Effector memory CD8-positive, alpha-beta T cell (primary cell): ENCODE results near the gene GUCA1A.

Source experiments
- ATAC-seq: fragments of 150-1000 bp; cut with Tn5 transposase; replicated peaks from 2 replicates; pipeline ENCODE4 v1.10.0; 2021; ENCODE audit warnings: mild to moderate bottlenecking, moderate library complexity
- DNase-seq, 3 experiments: peaks; one replicate each; pipeline ENCODE4 v3.0.0; 2021
- H3K27ac Mint-ChIP-seq, 2 donors: one replicate each; pipeline ENCODE4 v1.8.0; 2022; ENCODE audit warnings: mild to moderate bottlenecking in 2 of 2, mixed read lengths in 2 of 2, moderate library complexity in 2 of 2
- H3K27me3 Mint-ChIP-seq, 2 donors: one replicate each; pipeline ENCODE4 v1.8.0; 2022; ENCODE audit warnings: mixed read lengths in 2 of 2
- H3K36me3 Mint-ChIP-seq: one replicate; pipeline ENCODE4 v1.8.0; 2022; ENCODE audit warnings: mild to moderate bottlenecking, moderate library complexity, mixed read lengths; ENCODE audit not compliant: insufficient read depth
- H3K4me1 Mint-ChIP-seq, 2 donors: one replicate each; pipeline ENCODE4 v1.8.0; 2022; ENCODE audit warnings: low read depth in 2 of 2, mixed read lengths in 2 of 2
- H3K4me3 Mint-ChIP-seq, 2 donors: one replicate each; pipeline ENCODE4 v1.8.0; 2022; ENCODE audit warnings: mild to moderate bottlenecking in 2 of 2, mixed read lengths in 2 of 2, moderate library complexity in 2 of 2
- H3K9me3 Mint-ChIP-seq, 2 donors: one replicate each; pipeline ENCODE4 v1.8.0; 2022; ENCODE audit warnings: mixed read lengths in 2 of 2
- total RNA-seq, 9 experiments: gene quantifications; one replicate each; lab custom pipeline; 2026; lab: John Stamatoyannopoulos, UW

The GUCA1A gene
- total RNA-seq = 0 reads per million in 9 experiments

- H3K36me3 Mint-ChIP-seq = peaks cover 6% of the 10 kb centered on the region
- H3K9me3 Mint-ChIP-seq = no peaks in the 10 kb centered on the region
- DNase-seq = no peak
- ATAC-seq = no peak
- no peaks in the 10 kb centered on the region for H3K4me1 Mint-ChIP-seq
- H3K27ac Mint-ChIP-seq = no peak within 1 kb of the TSS
- H3K27me3 Mint-ChIP-seq = peaks cover 5 to 20% of the 10 kb centered on the region in 2 donors
- no peak within 1 kb of the TSS for H3K4me3 Mint-ChIP-seq
Measured at GRCh38 chr6:42173101-42173500, at the start of gene GUCA1A. GUCA1A (plus strand) TSS chr6:42173364; CDS start chr6:42173614, 250 bp downstream.

- Mint-ChIP-seq H3K27me3 (no peaks in the 10 kb centered on the region), H3K4me3 (no peak overlapping the region), H3K9me3 (no peaks in the 10 kb centered on the region), H3K27ac (peak overlapping the region in 1 of 2 donors; percentile 9), H3K36me3 (no peaks in the 10 kb centered on the region), H3K4me1 (no peaks in the 10 kb centered on the region)
- no peak for DNase-seq
- no peak for ATAC-seq
Measured at GRCh38 chr6:42123379-42124103, 49.6 kb upstream of the GUCA1A start.

- Mint-ChIP-seq H3K4me3 (no peak overlapping the region), H3K27ac (no peak overlapping the region), H3K9me3 (no peaks in the 10 kb centered on the region), H3K4me1 (no peaks in the 10 kb centered on the region), H3K27me3 (no peaks in the 10 kb centered on the region), H3K36me3 (no peaks in the 10 kb centered on the region)
- DNase-seq (no peak), ATAC-seq (no peak)
Measured at GRCh38 chr6:42124223-42124836, 48.8 kb upstream of the GUCA1A start.

DNA sequence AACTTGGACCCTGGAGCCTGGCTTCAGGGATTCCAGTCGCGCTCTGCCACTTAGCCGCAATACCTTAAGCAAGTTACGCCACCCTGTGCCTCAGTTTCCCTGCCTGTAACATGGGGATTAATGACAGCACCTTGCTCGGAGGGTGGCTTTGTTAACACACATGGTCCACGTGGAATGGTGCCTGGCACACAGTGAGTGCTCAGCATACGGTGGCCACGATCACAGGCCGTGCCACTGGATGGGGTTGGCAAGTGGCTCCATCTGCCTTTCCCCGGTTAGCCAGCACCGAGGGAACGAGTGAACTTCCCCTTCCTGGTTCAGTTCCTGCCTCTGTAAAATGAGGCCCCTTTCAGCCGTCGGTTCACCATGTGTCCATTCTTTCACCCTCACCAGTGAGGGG lies 47.9 kb upstream of the GUCA1A start:
- DNase-seq = no peak
- Mint-ChIP-seq H3K36me3 (no peaks in the 10 kb centered on the region), H3K9me3 (no peaks in the 10 kb centered on the region), H3K27ac (no peak overlapping the region), H3K4me1 (no peaks in the 10 kb centered on the region), H3K27me3 (peaks cover 3% of the 10 kb centered on the region in 2 donors), H3K4me3 (no peak overlapping the region)
- ATAC-seq = no peak

GRCh38 chr6:42125663-42126062 lies 47.5 kb upstream of the GUCA1A start:
- H3K27me3 Mint-ChIP-seq = peaks cover 5 to 8% of the 10 kb centered on the region in 2 donors
- no peaks in the 10 kb centered on the region for H3K9me3 Mint-ChIP-seq
- no peak overlapping the region for H3K27ac Mint-ChIP-seq
- no peaks in the 10 kb centered on the region for H3K4me1 Mint-ChIP-seq
- DNase-seq (no peak), ATAC-seq (no peak)
- H3K4me3 Mint-ChIP-seq = no peak overlapping the region
- no peaks in the 10 kb centered on the region for H3K36me3 Mint-ChIP-seq

DNA sequence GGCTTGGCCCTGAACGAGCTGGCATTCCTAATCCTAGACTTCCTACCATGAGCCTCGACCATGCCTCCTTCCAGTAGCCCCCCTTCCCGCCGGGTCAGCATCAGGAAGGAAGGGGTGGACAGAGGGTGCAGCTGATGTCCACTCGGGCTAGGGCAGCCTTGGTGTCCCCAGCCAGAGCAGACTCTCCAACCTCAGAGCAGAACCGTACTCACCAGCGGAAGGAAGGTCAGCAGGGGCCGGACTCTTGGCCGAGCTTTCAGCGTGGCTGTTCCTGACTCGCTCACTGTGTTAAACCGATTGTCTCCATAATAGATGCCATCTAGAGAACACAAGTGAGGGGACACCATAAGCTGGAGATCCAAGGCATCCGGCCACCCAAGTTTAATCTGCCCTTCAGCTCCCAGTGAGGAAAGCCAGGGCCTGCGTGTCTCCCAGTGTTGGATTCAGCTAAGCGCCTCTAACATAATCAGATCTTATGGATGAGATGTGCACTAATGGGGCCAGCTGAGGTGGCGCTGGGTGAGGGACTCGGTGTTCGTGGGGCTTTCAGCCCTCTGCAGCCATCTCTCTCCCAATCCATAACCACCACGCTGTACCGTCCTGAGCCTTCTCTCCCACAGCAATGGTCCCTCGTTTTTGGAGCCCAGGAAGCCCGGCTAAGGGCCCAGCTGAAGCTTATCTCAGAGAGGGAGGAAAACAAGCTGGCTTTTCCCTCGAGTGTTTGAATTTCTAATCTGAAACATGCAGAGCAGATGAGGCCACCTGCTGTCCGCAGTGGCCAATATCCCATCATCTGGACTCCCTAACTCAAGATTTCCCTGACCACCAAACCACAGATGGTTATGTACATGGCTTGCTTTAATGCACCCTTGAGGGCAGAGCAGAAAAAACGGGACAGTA lies 44.5 kb upstream of the GUCA1A start:
- Mint-ChIP-seq H3K4me1 (no peaks in the 10 kb centered on the region), H3K27me3 (peaks cover 5 to 18% of the 10 kb centered on the region in 2 donors), H3K27ac (peak overlapping the region in 1 of 2 donors; percentile 49), H3K4me3 (no peak overlapping the region), H3K9me3 (no peaks in the 10 kb centered on the region), H3K36me3 (no peaks in the 10 kb centered on the region)
- ATAC-seq = no peak
- DNase-seq = no peak

- DNase-seq (no peak), ATAC-seq (no peak)
- no peak overlapping the region for H3K27ac Mint-ChIP-seq
- H3K27me3 Mint-ChIP-seq = peaks cover 5 to 18% of the 10 kb centered on the region in 2 donors
- H3K36me3 Mint-ChIP-seq = no peaks in the 10 kb centered on the region
- no peaks in the 10 kb centered on the region for H3K9me3 Mint-ChIP-seq
- H3K4me3 Mint-ChIP-seq = no peak overlapping the region
- no peaks in the 10 kb centered on the region for H3K4me1 Mint-ChIP-seq
Measured at GRCh38 chr6:42129360-42129676, 43.8 kb upstream of the GUCA1A start.

DNA sequence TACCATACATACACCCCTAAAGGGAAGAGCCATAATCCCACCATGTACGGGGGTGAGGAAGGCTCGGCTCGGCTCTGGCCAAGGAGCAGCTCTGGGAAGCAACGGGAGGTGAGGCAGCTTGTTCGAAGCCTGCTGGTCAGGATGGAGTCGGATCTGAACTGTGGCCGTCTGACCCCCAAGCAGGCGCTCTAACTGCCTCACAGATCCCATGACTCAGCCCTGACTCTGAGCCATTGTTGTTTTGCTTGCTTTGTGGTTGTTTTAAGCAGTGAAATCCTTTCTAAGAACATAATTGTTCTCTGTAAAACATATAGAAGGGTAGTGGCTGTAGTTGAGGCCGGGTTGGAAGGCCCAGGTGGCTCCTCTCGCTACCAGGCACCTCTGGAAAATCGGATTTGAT lies 41.6 kb upstream of the GUCA1A start:
- no peaks in the 10 kb centered on the region for H3K9me3 Mint-ChIP-seq
- no peak overlapping the region for H3K4me3 Mint-ChIP-seq
- DNase-seq (no peak), ATAC-seq (no peak)
- no peak overlapping the region for H3K27ac Mint-ChIP-seq
- H3K36me3 Mint-ChIP-seq = no peaks in the 10 kb centered on the region
- H3K27me3 Mint-ChIP-seq = peaks cover 5 to 18% of the 10 kb centered on the region in 2 donors
- no peaks in the 10 kb centered on the region for H3K4me1 Mint-ChIP-seq

DNA sequence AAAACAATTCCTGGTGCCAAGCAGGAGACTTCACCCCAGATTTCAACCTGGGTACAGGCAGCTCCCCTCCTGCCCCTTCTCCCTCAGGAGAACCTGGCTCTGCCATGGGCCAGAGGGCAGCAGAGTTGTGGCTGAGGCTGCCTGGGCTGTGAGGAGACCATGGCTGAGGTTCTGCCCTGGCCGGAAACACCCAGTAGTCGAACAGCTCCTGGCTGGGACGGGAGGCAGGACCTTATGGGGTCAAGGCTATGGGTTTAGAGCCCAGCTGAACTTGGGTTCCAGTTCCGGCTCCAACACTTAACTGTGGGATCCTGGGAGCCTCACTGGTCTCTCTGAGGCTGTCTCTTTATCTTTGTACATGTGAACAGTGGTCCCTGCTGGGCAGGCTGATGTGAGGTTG lies 39.2 kb upstream of the GUCA1A start:
- Mint-ChIP-seq H3K9me3 (no peaks in the 10 kb centered on the region), H3K4me3 (no peak overlapping the region), H3K27me3 (peaks cover 5 to 18% of the 10 kb centered on the region in 2 donors), H3K4me1 (no peaks in the 10 kb centered on the region), H3K27ac (no peak overlapping the region), H3K36me3 (no peaks in the 10 kb centered on the region)
- ATAC-seq (no peak), DNase-seq (no peak)

GRCh38 chr6:42135161-42135560 lies 38.0 kb upstream of the GUCA1A start:
- no peaks in the 10 kb centered on the region for H3K4me1 Mint-ChIP-seq

DNA sequence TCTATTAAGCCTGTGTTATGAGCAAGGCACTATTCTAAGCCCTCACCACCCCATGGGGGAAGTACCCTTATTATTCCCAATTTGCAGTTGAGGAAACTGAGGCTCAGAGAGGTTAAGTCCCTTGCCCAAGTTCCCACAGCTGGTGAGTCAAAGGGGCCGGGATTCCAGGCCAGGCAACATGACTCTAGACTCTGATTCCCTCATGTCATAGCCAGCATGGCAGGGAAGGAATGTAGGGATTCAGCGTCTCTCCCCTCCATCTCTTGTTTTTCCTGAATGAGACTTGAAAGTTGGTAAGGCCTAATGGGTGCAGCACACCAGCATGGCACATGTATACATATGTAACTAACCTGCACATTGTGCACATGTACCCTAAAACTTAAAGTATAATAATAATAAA lies 37.4 kb upstream of the GUCA1A start:
- ATAC-seq = no peak
- Mint-ChIP-seq H3K4me1 (no peaks in the 10 kb centered on the region), H3K4me3 (no peak overlapping the region), H3K9me3 (no peaks in the 10 kb centered on the region), H3K27me3 (peaks cover 0 to 20% of the 10 kb centered on the region in 2 donors), H3K27ac (no peak overlapping the region), H3K36me3 (no peaks in the 10 kb centered on the region)
- DNase-seq = no peak

More at GRCh38 chr6:42135161-42135560, 38.0 kb upstream of the GUCA1A start:
- Mint-ChIP-seq H3K9me3 (no peaks in the 10 kb centered on the region), H3K36me3 (no peaks in the 10 kb centered on the region), H3K27ac (no peak overlapping the region), H3K4me3 (no peak overlapping the region), H3K27me3 (peaks cover 3 to 20% of the 10 kb centered on the region in 2 donors)
- no peak for DNase-seq
- ATAC-seq = no peak

DNA sequence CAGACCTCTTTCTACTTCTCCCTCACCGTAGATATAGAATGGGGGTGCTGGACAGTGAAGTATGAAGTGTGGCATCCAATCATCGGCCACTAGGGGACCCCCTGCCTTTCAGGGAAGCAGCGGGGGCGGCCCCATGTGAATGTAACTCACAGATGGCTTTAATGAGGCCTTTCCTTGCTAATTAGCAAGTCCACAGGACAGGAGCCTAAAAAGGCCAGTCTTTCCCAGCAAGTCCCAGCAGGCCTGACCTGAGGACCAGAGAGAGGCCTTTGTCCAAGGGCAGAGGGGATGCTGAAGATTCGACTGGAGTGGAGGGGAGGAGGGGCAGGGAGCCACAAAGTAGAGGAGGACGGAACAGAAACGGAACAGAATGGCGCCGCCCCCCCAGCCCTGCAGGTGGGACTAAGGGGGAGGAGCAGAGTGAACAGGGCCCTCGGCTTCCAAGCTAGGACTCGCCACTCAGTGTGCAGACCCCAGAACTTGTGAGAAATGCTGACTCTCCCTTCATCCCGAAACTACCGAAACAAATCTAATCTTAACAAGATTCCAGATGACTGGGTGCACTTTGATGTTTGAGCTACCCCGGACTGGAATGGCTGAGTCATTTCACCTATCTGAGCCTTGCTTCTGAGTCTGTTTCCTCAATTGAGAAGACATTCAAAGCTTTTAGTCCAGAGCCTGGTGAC lies 36.5 kb upstream of the GUCA1A start:
- no peak for ATAC-seq
- no peaks in the 10 kb centered on the region for H3K9me3 Mint-ChIP-seq
- no peaks in the 10 kb centered on the region for H3K4me1 Mint-ChIP-seq
- H3K27me3 Mint-ChIP-seq = peaks cover 0 to 25% of the 10 kb centered on the region in 2 donors
- H3K27ac Mint-ChIP-seq = no peak overlapping the region
- H3K36me3 Mint-ChIP-seq = no peaks in the 10 kb centered on the region
- DNase-seq = no peak
- no peak overlapping the region for H3K4me3 Mint-ChIP-seq

- ATAC-seq (no peak), DNase-seq (no peak)
- peaks cover 0 to 22% of the 10 kb centered on the region in 2 donors for H3K27me3 Mint-ChIP-seq
- H3K9me3 Mint-ChIP-seq = no peaks in the 10 kb centered on the region
- H3K36me3 Mint-ChIP-seq = no peaks in the 10 kb centered on the region
- H3K4me3 Mint-ChIP-seq = no peak overlapping the region
- no peak overlapping the region for H3K27ac Mint-ChIP-seq
- no peaks in the 10 kb centered on the region for H3K4me1 Mint-ChIP-seq
Measured at GRCh38 chr6:42137194-42137753, 35.9 kb upstream of the GUCA1A start.
